Muscle of leg (tissue), 11 donors: Measurements from ENCODE around the gene ARHGAP8. TPM values are rescaled to one million over a fixed set of nuclear protein-coding genes. Genes with fewer than 3 reads are reported as not detected.
A peak's percentile ranks its signal among the peaks of the same experiment; 100 is the strongest.
"Not testable (repeated sequence)": the region's sequence is repeated elsewhere in the genome, so short reads cannot be mapped to it uniquely, and the experiment has no call there.

Experiments used
- DNase-seq: peaks from one replicate; pipeline ENCODE4 v3.0.0; 2013
- H3K27ac ChIP-seq: one replicate; pipeline ENCODE4 v1.5.1; 2013; ENCODE audit warnings: mild to moderate bottlenecking, low read length, control low read depth
- H3K27me3 ChIP-seq: one replicate; pipeline ENCODE4 v1.6.1; 2013; ENCODE audit warnings: low read length; ENCODE audit not compliant: control insufficient read depth, insufficient read depth
- H3K36me3 ChIP-seq: one replicate; pipeline ENCODE4 v1.6.1; 2013; ENCODE audit warnings: low read length; ENCODE audit not compliant: control insufficient read depth, insufficient read depth
- H3K4me1 ChIP-seq: one replicate; pipeline ENCODE4 v1.6.1; 2013; ENCODE audit warnings: low read length; ENCODE audit not compliant: control insufficient read depth, insufficient read depth
- H3K4me3 ChIP-seq: one replicate; pipeline ENCODE4 v1.5.1; 2013; ENCODE audit warnings: low read length, control low read depth
- H3K9me3 ChIP-seq: replicated peaks from 2 replicates; pipeline ENCODE4 v1.6.1; 2013; ENCODE audit warnings: low read depth, low read length; ENCODE audit not compliant: control insufficient read depth
- WGBS: methylation state at CpG from one replicate; pipeline ENCODE4 v1.1.5; 2013; ENCODE audit warnings: missing lambda C conversion rate; ENCODE audit not compliant: insufficient coverage; 5-methylcytosine and 5-hydroxymethylcytosine counted together
- polyA plus RNA-seq, 8 donors: library from polyadenylated mRNA; unstranded; fragments of 120-200 nt; gene quantifications; one replicate each; pipeline versions ENCODE4 v1.2.1 to v1.2.3, GENCODE V29; 2013; ENCODE audit warnings: inconsistent platforms in 1 of 8, low replicate concordance in 1 of 8; ENCODE audit not compliant: insufficient read length in 8 of 8, insufficient read depth in 1 of 8
- total RNA-seq: library from RNA; stranded (reverse); fragments of 120-200 nt; gene quantifications from one replicate; pipeline ENCODE4 v1.2.4, GENCODE V29; 2013

Gene ARHGAP8
- total and polyA plus RNA-seq, 9 donors: 0.76 to 2.8 (median 1.1) TPM

- H3K4me3 ChIP-seq: no peak overlapping the region
- 63% methylated on average over 3 of the region's 7 CpGs for WGBS
- no peak overlapping the region for H3K27ac ChIP-seq
- no peaks in the 10 kb centered on the region for H3K9me3 ChIP-seq
- no peak for DNase-seq
- no peaks in the 10 kb centered on the region for H3K36me3 ChIP-seq
- no peaks in the 10 kb centered on the region for H3K4me1 ChIP-seq
- H3K27me3 ChIP-seq: no peaks in the 10 kb centered on the region
Observed at GRCh38 chr22:44786610-44787009, 34.2 kb downstream of the ARHGAP8 start.

DNA sequence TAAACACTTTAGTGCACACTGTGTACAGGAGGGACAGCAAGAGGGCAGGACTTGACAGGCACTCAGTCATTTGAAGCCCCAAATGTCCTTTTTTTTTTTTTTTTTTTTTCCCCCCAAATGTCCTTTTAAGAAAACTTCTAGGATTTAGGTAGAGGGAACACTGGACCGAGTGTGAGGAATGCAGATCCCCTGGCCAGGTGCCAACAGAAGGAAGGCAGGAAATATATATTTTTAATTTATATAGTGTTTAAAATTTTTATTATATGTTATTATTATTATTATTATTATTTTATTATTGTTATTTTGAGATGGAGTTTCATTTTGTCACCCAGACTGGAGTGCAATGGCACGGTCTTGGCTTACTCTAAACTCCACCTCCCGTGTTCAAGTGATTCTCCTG is 35.5 kb downstream of the ARHGAP8 start:
- H3K4me1 ChIP-seq: no peaks in the 10 kb centered on the region
- H3K27me3 ChIP-seq: no peaks in the 10 kb centered on the region
- DNase-seq: no peak
- no peaks in the 10 kb centered on the region for H3K36me3 ChIP-seq
- H3K27ac ChIP-seq: no peak overlapping the region
- no peak overlapping the region for H3K4me3 ChIP-seq
- H3K9me3 ChIP-seq: no peaks in the 10 kb centered on the region
- WGBS: no CpG with 5 or more reads among the region's 3 CpGs

DNA sequence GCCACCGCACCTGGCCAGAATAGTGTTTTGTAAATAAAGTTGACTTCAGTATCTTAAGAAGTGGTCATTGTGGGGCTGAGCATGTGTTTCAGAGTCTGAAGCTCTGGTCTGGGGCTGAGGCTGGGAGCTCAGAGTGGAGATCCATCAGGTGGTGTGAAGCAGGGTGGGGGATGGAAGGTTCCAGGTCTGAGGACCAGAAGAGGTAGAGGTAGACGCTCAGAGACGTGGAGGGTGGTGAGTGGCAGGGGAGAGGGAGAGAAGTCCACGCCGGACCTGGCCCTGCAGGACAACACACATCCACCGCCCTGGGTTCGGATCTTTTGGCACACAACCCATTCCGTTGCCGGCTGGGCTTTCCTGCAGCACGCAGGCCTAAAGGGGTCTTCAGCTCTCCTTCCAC is 40.7 kb downstream of the ARHGAP8 start:
- H3K36me3 ChIP-seq: no peaks in the 10 kb centered on the region
- peaks cover 7% of the 10 kb centered on the region for H3K4me1 ChIP-seq
- DNase-seq: no peak
- peaks cover 10% of the 10 kb centered on the region for H3K27me3 ChIP-seq
- H3K9me3 ChIP-seq: no peaks in the 10 kb centered on the region
- no peak overlapping the region for H3K27ac ChIP-seq
- 72% methylated on average over 9 of the region's 10 CpGs for WGBS
- H3K4me3 ChIP-seq: no peak overlapping the region

DNA sequence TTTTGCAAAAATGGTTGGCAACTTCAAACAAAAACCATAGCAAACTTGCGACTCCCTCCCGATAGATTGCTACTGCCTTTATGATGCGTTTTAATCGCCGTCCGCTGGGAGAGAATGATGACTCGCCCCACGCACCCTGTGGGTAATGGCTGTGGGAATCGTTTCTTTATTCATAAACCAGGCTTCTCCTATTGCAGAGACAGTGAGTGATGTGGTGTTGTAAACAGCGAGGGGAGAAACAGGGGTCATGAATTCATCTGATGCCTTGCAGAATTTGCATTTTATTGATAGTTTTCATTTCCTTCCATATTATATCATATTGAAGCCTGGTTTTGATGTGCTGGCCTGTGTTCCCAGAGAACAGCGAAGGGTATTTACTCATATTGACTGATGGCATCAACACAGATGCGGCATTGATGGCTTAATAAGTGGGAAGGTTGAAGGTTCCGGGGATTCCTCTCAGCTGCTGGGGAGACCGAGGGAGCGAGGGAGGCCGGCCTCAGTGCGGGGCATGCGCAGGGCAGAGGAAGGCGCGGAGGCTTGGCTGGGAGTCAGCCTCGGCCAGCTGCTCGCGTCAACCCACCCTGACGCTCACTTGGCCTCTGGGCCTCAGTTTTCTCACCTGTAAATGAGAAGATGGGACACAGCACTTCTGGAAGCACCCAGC is 41.3 kb downstream of the ARHGAP8 start:
- Histone ChIP-seq H3K4me1 (peaks cover 7% of the 10 kb centered on the region), H3K9me3 (no peaks in the 10 kb centered on the region), H3K27me3 (peaks cover 10% of the 10 kb centered on the region), H3K4me3 (no peak overlapping the region), H3K36me3 (no peaks in the 10 kb centered on the region), H3K27ac (no peak overlapping the region)
- DNase-seq: no peak
- WGBS: 72% methylated on average over 15 of the region's 24 CpGs

- no peak for DNase-seq
- Histone ChIP-seq H3K4me1 (peaks cover 7% of the 10 kb centered on the region), H3K27me3 (peaks cover 12% of the 10 kb centered on the region), H3K36me3 (no peaks in the 10 kb centered on the region), H3K4me3 (no peak overlapping the region), H3K9me3 (no peaks in the 10 kb centered on the region), H3K27ac (no peak overlapping the region)
- 45% methylated on average over 12 of the region's 18 CpGs for WGBS
Observed at GRCh38 chr22:44795701-44796630, 43.6 kb downstream of the ARHGAP8 start.

DNA sequence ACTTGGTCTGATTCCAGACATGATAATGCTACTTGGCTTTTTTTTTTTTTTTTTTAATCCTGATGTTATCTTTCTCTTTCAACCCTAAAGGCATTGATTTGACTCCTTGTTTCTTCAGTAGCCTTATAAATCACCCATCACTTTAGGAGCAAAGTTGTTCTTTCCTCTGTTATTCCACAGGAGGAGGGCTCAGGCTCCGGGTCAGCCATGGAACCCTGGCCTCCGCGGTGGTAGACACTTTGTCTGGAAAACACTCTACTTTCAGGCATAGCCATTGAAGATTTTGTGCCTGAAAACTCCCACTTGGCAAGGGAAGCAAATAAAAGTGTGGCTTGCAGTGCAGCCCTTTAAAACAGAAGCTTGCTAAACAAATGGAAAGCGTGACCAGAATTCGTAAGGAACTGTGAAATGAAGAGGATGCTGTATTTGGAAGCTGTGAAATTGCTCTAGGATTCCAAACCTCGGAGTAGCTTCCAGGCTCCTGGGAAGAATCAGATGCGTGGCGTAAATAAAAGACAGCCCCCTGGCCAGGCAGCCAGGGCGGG is 44.9 kb downstream of the ARHGAP8 start:
- H3K27ac ChIP-seq: no peak overlapping the region
- H3K4me1 ChIP-seq: peaks cover 7% of the 10 kb centered on the region
- H3K27me3 ChIP-seq: peaks cover 12% of the 10 kb centered on the region
- no peak overlapping the region for H3K4me3 ChIP-seq
- no peaks in the 10 kb centered on the region for H3K36me3 ChIP-seq
- H3K9me3 ChIP-seq: no peaks in the 10 kb centered on the region
- WGBS: 38% methylated on average over 6 of the region's 9 CpGs
- DNase-seq: peak; percentile 31

GRCh38 chr22:44799077-44799945 is 46.9 kb downstream of the ARHGAP8 start:
- peaks cover 7% of the 10 kb centered on the region for H3K4me1 ChIP-seq
- H3K36me3 ChIP-seq: no peaks in the 10 kb centered on the region
- DNase-seq: no peak
- no peak overlapping the region for H3K4me3 ChIP-seq
- peaks cover 15% of the 10 kb centered on the region for H3K27me3 ChIP-seq
- no peak overlapping the region for H3K27ac ChIP-seq
- H3K9me3 ChIP-seq: no peaks in the 10 kb centered on the region
- 76% methylated on average over 15 of the region's 16 CpGs for WGBS

- H3K4me1 ChIP-seq, H3K4me3 ChIP-seq, H3K27ac ChIP-seq, DNase-seq, H3K36me3 ChIP-seq, H3K9me3 ChIP-seq: not testable (repeated sequence)
- WGBS: 20% methylated on average over 2 of the region's 17 CpGs
- peaks cover 21% of the 10 kb centered on the region for H3K27me3 ChIP-seq
Observed at GRCh38 chr22:44799946-44800634, 47.7 kb downstream of the ARHGAP8 start.

- 51% methylated on average over 6 of the region's 11 CpGs for WGBS
- H3K27ac ChIP-seq: no peak overlapping the region
- H3K4me1 ChIP-seq: peaks cover 7% of the 10 kb centered on the region
- H3K36me3 ChIP-seq: no peaks in the 10 kb centered on the region
- peaks cover 18% of the 10 kb centered on the region for H3K27me3 ChIP-seq
- no peak for DNase-seq
- H3K9me3 ChIP-seq: no peaks in the 10 kb centered on the region
- no peak overlapping the region for H3K4me3 ChIP-seq
Observed at GRCh38 chr22:44801476-44801875, 49.1 kb downstream of the ARHGAP8 start.
